Liver (tissue), 9 donors: ENCODE results near the gene PTPN12. TPM values are rescaled to one million over a fixed set of nuclear protein-coding genes. Genes with fewer than 3 reads are reported as not detected.

Source experiments
- DNase-seq: peaks from one replicate; pipeline ENCODE4 v3.0.0-alpha.2; 2017; ENCODE audit warnings: low spot score
- H3K27ac ChIP-seq, 2 donors: one replicate each; pipeline ENCODE4 v1.7.0; 2013; ENCODE audit warnings: inconsistent platforms in 2 of 2, low read length in 2 of 2, control low read depth in 1 of 2, low read depth in 1 of 2, mild to moderate bottlenecking in 1 of 2
- H3K27me3 ChIP-seq, 4 donors: one replicate each; pipeline versions ENCODE4 v1.6.1 to v1.7.0; 2013; ENCODE audit warnings: low read length in 3 of 4, inconsistent platforms in 1 of 4, mild to moderate bottlenecking in 1 of 4, moderate library complexity in 1 of 4; ENCODE audit not compliant: control insufficient read depth in 4 of 4, insufficient read depth in 4 of 4
- H3K36me3 ChIP-seq, 4 donors: one replicate each; pipeline versions ENCODE4 v1.6.1 to v1.7.0; 2013; ENCODE audit warnings: low read length in 3 of 4, mild to moderate bottlenecking in 3 of 4, low read depth in 1 of 4, moderate library complexity in 1 of 4; ENCODE audit not compliant: control insufficient read depth in 4 of 4, insufficient read depth in 3 of 4
- H3K4me1 ChIP-seq, 4 donors: one replicate each; pipeline versions ENCODE4 v1.6.1 to v1.7.0; 2013; ENCODE audit warnings: low read length in 3 of 4, mild to moderate bottlenecking in 3 of 4, moderate library complexity in 1 of 4; ENCODE audit not compliant: control insufficient read depth in 4 of 4, insufficient read depth in 4 of 4
- H3K4me3 ChIP-seq, 3 donors: one replicate each; pipeline versions ENCODE4 v1.6.1 to v1.7.0; 2013; ENCODE audit warnings: low read length in 3 of 3, control low read depth in 1 of 3, low read depth in 1 of 3, mild to moderate bottlenecking in 1 of 3
- H3K9ac ChIP-seq, 2 donors: one replicate each; pipeline ENCODE4 v1.7.0; 2013; ENCODE audit warnings: low read length in 2 of 2, mild to moderate bottlenecking in 2 of 2, moderate library complexity in 2 of 2, control low read depth in 1 of 2, low read depth in 1 of 2
- H3K9me3 ChIP-seq, 4 donors: one replicate each; pipeline versions ENCODE4 v1.6.1 to v1.7.0; 2013; ENCODE audit warnings: low read length in 3 of 4; ENCODE audit not compliant: control insufficient read depth in 4 of 4
- ATF3 ChIP-seq: IDR thresholded peaks from 2 replicates; pipeline ENCODE4 v1.6.1; 2016; ENCODE audit warnings: antibody characterized with exemption
- FOXA1 ChIP-seq: IDR thresholded peaks from 2 replicates; pipeline ENCODE4 v1.6.1; 2016; ENCODE audit warnings: antibody characterized with exemption
- FOXA2 ChIP-seq: IDR thresholded peaks from 2 replicates; pipeline ENCODE4 v1.6.1; 2016; ENCODE audit warnings: antibody characterized with exemption
- GABPA ChIP-seq, 2 donors: IDR thresholded peaks in 1 of 2; conservative IDR thresholded peaks in 1 of 2; 2 replicates each; pipeline ENCODE4 v1.6.1; 2016; ENCODE audit warnings: antibody characterized with exemption in 2 of 2, mild to moderate bottlenecking in 1 of 2, moderate library complexity in 1 of 2
- JUND ChIP-seq, 2 donors: IDR thresholded peaks; 2 replicates each; pipeline ENCODE4 v1.6.1; 2016; ENCODE audit warnings: antibody characterized with exemption in 2 of 2
- MAX ChIP-seq: IDR thresholded peaks from 2 replicates; pipeline ENCODE4 v1.6.1; 2016; ENCODE audit warnings: antibody characterized with exemption
- NR2F2 ChIP-seq: IDR thresholded peaks from 2 replicates; pipeline ENCODE4 v1.6.1; 2016; ENCODE audit warnings: antibody characterized with exemption
- RAD21 ChIP-seq, 2 donors: IDR thresholded peaks; 2 replicates each; pipeline ENCODE4 v1.6.1; 2016; ENCODE audit warnings: antibody characterized with exemption in 2 of 2, mild to moderate bottlenecking in 2 of 2
- REST ChIP-seq: IDR thresholded peaks from 2 replicates; pipeline ENCODE4 v1.6.1; 2016; ENCODE audit warnings: antibody characterized with exemption, mild to moderate bottlenecking
- SP1 ChIP-seq: IDR thresholded peaks from 2 replicates; pipeline ENCODE4 v1.6.1; 2018; ENCODE audit warnings: antibody characterized with exemption, mild to moderate bottlenecking
- YY1 ChIP-seq: IDR thresholded peaks from 2 replicates; pipeline ENCODE4 v1.6.1; 2016; ENCODE audit warnings: antibody characterized with exemption, mild to moderate bottlenecking
- ZBTB33 ChIP-seq: IDR thresholded peaks from 2 replicates; pipeline ENCODE4 v1.6.1; 2016; ENCODE audit warnings: antibody characterized with exemption
- WGBS: extraction: QIAGEN DNeasy Blood & Tissue Kit; methylation state at CpG from one replicate; pipeline ENCODE4 v1.1.7; 2013; 5-methylcytosine and 5-hydroxymethylcytosine counted together
- polyA plus RNA-seq, 2 donors: library from polyadenylated mRNA; stranded (reverse) in 1 of 2; unstranded in 1 of 2; fragments of 200-250 nt in 1 of 2; fragments of >200 nt in 1 of 2; fragmentation: Nextera tagmentation in 1 of 2; extraction: Ambion mirVana in 1 of 2; gene quantifications; one replicate each; pipeline versions ENCODE4 v1.2.1 to v1.2.3, GENCODE V29; 2013 to 2015
- total RNA-seq, 2 donors: library from RNA; depleted of rRNA; stranded (reverse); fragments of >200 nt; gene quantifications; one replicate each; pipeline ENCODE4 v1.2.3, GENCODE V29; 2014
- donor health status: healthy.
- donor health status: healthy.
- donor health status: healthy.
- donor health status: healthy.
- donor health status: healthy.

Gene PTPN12
- total RNA-seq (10 to 100 TPM; 17.8 to 18.6 TPM), polyA plus RNA-seq (10 to 100 TPM; 10.1 to 12.8 TPM)

GRCh38 chr7:77537136-77537777 is at the start of gene PTPN12:
Gene PTPN12, plus strand, starts transcription at chr7:77537295. Its CDS starts 252 bp downstream, at chr7:77537547.
- no peaks in the 10 kb centered on the region for H3K27me3 ChIP-seq
- H3K27ac ChIP-seq = peak within 1 kb of the TSS; percentile 94 to 97
- H3K36me3 ChIP-seq = no peaks in the 10 kb centered on the region
- H3K9ac ChIP-seq = peak within 1 kb of the TSS; percentile 88 to 96
- H3K9me3 ChIP-seq = no peaks in the 10 kb centered on the region
- peak within 1 kb of the TSS; percentile 94 to 97 (median 95) for H3K4me3 ChIP-seq
- WGBS = under 1% methylated on average over 64 of the region's 64 CpGs
- H3K4me1 ChIP-seq = peaks cover 0 to 10% (median 6%) of the 10 kb centered on the region in 4 donors
- peak; percentile 54 for DNase-seq
- no peak for TF ChIP-seq ZBTB33
- TF ChIP-seq FOXA2 = no peak

- TF ChIP-seq MAX (no peak), YY1 (no peak), SP1 (no peak), FOXA1 (no peak), RAD21 (IDR thresholded peaks at IDR 0.05) (no peak), ZBTB33 (no peak), NR2F2 (no peak), REST (no peak), JUND (IDR thresholded peaks at IDR 0.05) (no peak), ATF3 (no peak), GABPA (IDR thresholded peaks at IDR 0.05 in 1 of 2, conservative IDR thresholded peaks at IDR 0.05 in 1 of 2) (no peak)
- Histone ChIP-seq H3K27me3 (no peaks in the 10 kb centered on the region), H3K9ac (no peak overlapping the region), H3K9me3 (peaks cover 0 to 2% (median 0%) of the 10 kb centered on the region in 4 donors), H3K36me3 (no peaks in the 10 kb centered on the region), H3K4me3 (no peak overlapping the region), H3K4me1 (no peaks in the 10 kb centered on the region), H3K27ac (no peak overlapping the region)
- no peak for DNase-seq
- WGBS = 88% methylated on average over 1 of the region's 1 CpG
These were observed 48.1 kb upstream of the PTPN12 start for GRCh38 chr7:77488986-77489385.
